ENCODE measurements around the gene TJAP1.

The TJAP1 gene

GRCh38 chr6:43509984-43510826 is 32.8 kb downstream of the TJAP1 start, which contains the start of gene LRRC73:
TSS of gene LRRC73 (minus strand) at chr6:43510346. CDS start at chr6:43509785, 561 bp downstream.
- TF ChIP-seq, protein P1, sequence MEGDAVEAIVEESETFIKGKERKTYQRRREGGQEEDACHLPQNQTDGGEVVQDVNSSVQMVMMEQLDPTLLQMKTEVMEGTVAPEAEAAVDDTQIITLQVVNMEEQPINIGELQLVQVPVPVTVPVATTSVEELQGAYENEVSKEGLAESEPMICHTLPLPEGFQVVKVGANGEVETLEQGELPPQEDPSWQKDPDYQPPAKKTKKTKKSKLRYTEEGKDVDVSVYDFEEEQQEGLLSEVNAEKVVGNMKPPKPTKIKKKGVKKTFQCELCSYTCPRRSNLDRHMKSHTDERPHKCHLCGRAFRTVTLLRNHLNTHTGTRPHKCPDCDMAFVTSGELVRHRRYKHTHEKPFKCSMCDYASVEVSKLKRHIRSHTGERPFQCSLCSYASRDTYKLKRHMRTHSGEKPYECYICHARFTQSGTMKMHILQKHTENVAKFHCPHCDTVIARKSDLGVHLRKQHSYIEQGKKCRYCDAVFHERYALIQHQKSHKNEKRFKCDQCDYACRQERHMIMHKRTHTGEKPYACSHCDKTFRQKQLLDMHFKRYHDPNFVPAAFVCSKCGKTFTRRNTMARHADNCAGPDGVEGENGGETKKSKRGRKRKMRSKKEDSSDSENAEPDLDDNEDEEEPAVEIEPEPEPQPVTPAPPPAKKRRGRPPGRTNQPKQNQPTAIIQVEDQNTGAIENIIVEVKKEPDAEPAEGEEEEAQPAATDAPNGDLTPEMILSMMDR (IDR thresholded peaks at IDR 0.05): no peak
- peak within 1 kb of the TSS; percentile 39 to 77 for H3K27ac ChIP-seq

GRCh38 chr6:43510827-43511163 is 33.4 kb downstream of the TJAP1 start:
- Histone ChIP-seq H3K27ac (peak overlapping the region; percentile 39 to 77), H3K4me3 (peak overlapping the region; percentile 97)
- DNase-seq (ENCODE audit: low spot score): no peak
- TF ChIP-seq, protein P1 (IDR thresholded peaks at IDR 0.05): no peak

More at GRCh38 chr6:43509984-43510826, 32.8 kb downstream of the TJAP1 start, which contains the start of gene LRRC73:
- DNase-seq (ENCODE audit: low spot score): peak; percentile 93
- peak within 1 kb of the TSS; percentile 97 for H3K4me3 ChIP-seq

DNA sequence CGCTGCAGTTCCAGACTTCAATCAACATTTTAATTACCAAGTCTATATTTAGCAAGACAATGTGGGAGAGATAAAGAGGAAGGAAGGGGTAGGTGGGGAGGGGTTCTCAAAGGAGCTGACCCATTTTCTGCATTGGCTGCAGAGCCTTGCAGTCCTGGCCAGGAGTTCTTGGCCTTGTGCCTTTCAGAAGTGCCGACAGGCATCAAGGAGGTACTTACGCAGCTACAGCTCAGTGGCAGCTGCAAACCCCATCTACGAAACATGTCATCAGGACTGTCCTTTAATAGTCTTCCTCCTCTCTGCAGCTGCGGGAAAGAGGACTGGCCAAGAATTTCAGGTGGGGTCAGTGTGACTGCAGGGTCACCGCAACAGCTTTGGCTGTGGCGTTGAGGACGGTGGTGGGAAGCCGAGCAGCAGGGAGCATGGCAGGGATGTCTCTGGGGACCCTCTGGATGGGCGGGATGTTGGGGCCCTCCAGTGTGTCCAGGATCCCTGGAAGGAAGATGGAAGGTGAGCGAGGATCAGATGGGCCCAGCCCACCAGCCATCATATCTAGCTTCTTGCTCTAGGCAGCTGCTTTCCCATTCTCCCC is 34.5 kb downstream of the TJAP1 start:
- TF ChIP-seq, protein P1 (IDR thresholded peaks at IDR 0.05): no peak
- Histone ChIP-seq H3K27ac (no peak overlapping the region), H3K4me3 (no peak overlapping the region)
- DNase-seq (ENCODE audit: low spot score): no peak

DNA sequence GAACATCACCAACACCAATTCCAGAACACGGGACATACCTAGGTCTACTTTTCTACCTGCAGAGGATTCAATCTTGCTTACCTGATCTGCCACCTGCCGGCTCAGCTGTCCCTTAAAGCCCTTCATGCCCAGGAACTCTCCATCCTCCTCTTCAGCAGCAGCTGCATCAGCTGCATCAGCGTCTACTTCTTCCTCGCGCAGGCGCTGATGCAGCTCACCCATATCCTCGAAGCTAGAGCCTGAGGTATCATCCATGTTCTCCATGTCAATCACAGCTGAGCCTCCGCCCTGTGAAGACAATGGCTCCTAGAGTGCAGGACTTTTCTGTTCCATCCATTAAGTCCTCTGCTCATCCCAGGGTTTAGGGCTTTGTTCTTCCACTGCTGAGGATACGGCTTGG is 38.4 kb downstream of the TJAP1 start:
- no peak for DNase-seq (ENCODE audit: low spot score)
- Histone ChIP-seq H3K4me3 (peak overlapping the region; percentile 97), H3K27ac (peak overlapping the region; percentile 82 to 88)
- TF ChIP-seq, protein P1 (IDR thresholded peaks at IDR 0.05): no peak

GRCh38 chr6:43516367-43516696 is 39.0 kb downstream of the TJAP1 start:
- Histone ChIP-seq H3K27ac (peak overlapping the region; percentile 82 to 88), H3K4me3 (peak overlapping the region; percentile 97)
- no peak for DNase-seq (ENCODE audit: low spot score)
- TF ChIP-seq, protein P1 (IDR thresholded peaks at IDR 0.05): no peak

GRCh38 chr6:43516697-43517504 is 39.5 kb downstream of the TJAP1 start, which contains the start of the genes POLR1C and YIPF3:
TSS of gene POLR1C (plus strand) at chr6:43517089. CDS start at chr6:43517110, 21 bp downstream.
TSS of gene YIPF3 (minus strand) at chr6:43516926. CDS start at chr6:43516807, 119 bp downstream.
- TF ChIP-seq, protein P1 (IDR thresholded peaks at IDR 0.05): no peak
- peak within 1 kb of the TSS; percentile 97 for H3K4me3 ChIP-seq
- peak within 1 kb of the TSS; percentile 82 to 88 for H3K27ac ChIP-seq
- DNase-seq (ENCODE audit: low spot score): peak; percentile 98

Data from coronary artery (tissue), 2 donors.